SKM-1 (cell line): ENCODE data around the gene ZFPM1.

ENCODE experiments used
- DNase-seq: peaks from one replicate; lab custom pipeline; 2025; ENCODE audit not compliant: unreplicated experiment; lab: John Stamatoyannopoulos, UW

ZFPM1 gene

DNA sequence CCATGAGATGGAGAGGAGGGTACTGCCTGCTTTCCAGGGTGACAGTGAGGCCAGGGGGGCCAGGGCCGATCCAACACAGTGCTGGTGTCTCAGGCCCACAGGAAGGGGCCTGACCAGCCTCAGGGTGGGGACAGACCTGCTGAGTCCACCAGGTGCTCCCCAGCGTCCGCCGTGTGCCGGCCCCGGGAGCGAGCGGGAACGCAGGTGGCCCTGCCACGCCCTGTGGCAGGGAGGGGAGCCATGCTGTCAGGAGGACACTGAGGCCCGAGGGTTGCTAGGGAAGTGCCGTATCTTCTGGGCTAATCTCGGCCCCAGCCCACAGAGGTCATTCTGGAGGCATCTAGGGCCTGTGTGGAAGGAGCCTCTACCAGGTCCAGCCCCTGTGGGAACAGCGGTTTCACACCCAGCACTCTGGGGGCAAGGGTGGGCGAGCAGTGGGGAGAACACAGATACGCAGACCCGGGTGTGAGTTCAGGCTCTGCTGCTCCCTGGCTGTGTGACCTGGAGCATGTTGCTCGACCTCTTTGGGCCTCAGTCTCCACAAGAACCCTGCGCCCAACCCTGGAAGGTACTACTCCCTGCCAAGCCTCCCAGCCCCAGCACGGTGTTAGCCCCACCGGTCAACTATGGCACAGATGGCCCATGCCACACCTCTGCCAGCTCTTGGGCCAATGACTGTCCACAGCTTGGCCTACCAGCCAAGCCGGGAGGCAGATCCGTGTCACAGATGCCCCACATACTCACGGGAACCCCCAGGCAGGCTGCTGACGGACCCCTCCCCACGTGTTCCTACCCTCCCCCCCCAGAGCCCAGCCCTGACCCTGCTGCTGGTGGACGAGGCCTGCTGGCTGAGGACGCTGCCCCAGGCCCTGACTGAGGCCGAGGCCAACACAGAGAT is 73.2 kb downstream of the ZFPM1 start:
- DNase-seq, result peak; percentile 7

DNA sequence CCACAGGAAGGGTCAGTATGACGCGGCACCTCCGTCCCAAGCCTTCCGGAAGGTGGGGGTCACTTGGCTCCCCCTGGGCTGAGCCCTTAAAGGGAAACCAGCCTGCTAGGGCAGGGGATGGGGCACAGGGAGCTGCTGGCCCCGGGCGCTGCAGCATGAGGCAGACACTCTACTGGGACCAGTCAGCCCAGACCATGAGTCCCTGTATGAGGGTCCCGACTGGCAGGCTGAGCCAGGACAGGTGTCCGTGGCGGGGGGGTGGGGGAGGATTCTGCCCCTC is 73.8 kb downstream of the ZFPM1 start:
- DNase-seq, result no peak

DNA sequence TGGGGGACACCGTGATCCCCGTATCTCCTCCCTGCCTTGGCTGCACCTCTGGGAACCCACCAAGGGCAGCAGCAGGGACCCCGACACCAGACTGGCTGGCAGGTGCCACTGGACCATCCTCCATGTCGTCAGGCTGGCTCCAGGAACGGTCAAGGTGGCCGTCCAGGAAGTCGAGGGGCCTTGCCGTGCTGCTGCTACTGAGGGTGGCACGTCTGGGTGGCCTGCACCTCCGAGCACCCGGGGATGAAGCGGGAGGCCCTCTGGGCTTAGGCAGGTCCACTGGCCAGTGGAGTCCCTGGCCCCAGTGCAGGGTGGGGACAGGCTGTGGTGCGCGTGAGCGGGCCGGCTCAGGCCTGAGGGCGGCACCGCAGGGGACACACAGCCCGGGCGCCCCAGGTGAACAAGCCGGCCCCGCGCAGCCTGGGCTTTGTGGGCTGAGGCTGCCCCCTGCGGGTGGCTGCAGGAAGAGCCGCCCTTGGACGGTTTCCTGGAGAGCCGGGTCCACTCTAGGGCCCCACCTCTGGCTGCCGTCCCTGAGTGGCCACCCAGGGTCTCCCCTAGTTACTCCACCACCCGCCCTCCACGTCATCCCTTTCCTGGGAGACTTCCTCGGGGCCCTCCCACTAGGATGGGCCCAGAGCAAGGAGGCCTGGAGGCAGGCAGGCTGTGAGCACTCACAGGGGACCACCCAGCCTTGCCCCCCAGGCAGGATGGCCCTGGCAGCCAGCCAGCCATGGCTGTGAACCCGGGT is 74.3 kb downstream of the ZFPM1 start:
- DNase-seq, result no peak

DNA sequence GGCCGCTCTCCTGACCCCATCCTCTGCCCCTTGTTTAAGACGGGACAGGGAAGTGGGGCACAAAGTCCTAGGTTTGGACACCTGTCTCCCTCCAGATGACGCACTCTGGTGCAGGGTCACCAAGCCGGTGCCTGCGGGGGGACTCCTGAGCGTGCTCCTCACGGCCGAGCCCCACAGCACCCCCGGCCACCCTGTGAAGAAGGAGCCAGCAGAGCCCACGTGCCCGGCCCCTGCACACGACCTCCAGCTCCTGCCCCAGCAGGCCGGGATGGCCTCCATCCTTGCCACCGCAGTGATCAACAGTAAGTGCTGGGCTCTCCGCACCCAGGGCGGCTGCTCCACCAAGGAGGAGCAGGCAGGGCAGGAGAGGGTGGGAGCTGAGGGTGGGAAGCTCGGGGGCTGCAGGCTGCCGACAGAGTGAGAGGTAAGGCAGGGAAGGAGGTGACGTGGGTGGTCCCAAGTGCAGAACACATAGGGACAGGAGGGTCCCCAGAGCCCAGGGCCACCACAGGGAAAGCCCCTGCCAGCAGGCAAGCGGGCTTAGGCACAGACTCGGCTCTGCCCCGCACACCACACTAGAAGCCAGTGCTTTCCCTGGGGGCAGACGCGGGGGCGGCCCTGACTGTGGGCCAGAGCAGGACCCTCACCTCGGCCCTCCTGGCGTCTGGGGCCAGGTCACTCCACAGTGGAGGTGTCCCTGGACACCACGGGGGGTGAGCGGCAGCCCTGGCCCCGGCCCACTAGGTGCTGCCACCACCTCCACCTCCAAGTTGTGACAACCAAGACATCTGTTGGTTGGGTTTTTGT is 75.1 kb downstream of the ZFPM1 start:
- no peak for DNase-seq

DNA sequence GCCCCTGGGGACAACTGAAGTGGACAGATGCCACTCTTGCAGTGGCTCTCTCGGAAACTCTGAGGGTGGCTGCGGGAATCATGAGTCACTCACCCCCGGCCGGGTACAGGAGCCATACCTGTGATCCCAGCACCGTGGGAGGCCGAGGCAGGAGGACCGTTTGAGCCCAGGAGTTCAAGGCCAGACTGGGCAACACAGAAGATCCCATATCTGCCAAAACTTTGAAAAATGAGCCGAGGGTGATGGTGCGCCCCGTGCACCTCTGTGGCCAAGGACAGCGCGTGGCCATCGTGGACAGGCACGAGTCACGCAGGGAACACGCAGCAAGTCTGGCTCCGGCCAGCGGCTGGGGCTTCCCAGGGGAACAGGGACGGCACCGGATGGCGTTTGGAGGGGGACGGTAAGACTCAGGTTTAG is 75.8 kb downstream of the ZFPM1 start:
- no peak for DNase-seq

DNA sequence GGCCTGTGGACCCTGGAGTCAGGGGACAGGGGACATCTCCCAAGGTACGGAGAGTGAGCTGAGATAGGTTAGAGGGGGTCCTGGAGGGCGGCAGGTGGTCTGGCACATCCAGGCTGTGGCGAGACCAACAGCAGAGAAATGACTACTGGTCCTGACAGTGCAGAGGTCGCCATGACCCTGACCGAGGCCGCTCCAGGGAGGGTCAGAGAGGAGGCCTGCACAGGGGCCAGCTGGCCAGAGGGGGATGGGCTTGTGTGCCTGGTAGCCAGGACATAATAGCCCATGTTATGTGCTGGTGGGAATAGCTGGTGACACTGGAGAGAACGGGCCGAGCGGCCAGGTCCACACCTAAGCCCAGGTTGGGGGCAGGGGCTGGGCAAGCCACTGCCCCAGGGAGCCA is 76.5 kb downstream of the ZFPM1 start:
- DNase-seq, result no peak

DNA sequence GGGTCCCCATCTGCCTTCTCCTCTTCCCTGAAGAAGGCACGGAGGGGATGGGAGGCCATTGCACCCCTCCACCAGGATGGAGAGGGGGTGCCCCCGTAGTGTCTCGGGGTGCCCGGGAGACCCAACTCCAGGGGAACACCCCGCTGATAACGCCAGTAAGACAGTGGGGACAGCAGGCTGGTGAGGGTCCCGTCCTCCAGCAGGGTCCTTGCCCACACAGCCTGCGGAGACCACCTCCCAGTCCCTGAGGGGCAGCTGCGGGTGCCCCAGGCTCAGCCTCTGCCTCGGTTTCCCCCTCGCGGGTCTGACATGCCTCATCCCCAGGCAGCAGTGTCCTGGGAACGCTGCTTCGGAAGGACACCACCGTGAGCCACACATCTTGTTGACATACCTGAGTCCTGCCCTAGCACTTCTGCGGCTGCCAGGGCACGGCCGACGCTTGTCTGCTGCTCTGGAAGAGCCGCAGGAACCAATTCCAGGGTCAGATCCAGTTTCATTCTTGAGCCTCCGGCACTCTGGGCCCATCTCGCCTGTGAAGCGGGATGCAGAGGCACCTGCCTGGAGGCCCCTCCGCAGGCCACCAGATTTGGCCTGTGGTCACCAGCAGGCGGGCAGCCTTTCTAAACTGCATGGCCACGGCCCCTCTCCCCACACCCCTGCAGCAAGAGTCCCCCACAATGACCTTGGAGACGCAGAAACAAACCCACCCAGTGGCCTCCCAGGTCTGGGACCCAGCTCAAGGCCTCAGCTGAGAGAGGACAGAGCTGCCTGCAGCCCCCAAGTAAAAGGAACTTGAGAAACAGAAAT is 77.2 kb downstream of the ZFPM1 start:
- no peak for DNase-seq

DNA sequence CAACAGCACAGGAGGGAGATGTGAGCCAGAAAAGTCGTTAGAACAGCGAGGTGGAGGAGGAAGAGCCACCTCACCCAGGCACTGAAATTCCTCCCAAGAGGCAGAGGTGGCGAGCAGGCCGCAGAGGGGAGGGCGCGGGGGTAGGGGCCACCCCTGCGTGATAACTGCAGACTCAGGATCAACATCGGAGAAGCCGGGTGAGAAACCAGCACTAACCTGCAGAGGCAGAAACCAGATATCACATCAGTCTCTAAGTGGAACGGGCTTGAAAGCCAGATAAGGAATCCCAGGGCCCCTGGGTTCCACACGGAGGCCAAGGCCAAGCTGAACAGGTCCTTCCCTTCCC is 77.8 kb downstream of the ZFPM1 start:
- no peak for DNase-seq

DNA sequence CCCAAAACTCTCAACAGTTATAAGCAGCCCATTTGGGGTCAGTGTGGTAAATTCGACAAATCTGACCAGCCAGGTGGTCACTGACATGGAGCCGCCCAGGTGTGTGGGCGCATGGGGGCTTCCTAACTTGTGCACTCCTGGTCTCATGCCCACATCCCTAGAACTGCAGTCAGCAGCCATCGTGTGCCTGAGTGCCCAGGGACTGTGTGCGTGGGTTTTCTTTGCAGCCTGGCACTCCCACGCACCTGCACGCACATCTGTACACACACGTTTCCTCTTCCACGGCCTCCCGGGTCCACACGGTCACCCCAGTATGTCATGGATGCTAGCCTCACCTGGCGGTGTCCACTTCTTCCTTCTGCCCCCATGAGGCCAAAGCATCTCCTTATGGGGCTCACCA is 78.3 kb downstream of the ZFPM1 start:
- DNase-seq, result no peak

DNA sequence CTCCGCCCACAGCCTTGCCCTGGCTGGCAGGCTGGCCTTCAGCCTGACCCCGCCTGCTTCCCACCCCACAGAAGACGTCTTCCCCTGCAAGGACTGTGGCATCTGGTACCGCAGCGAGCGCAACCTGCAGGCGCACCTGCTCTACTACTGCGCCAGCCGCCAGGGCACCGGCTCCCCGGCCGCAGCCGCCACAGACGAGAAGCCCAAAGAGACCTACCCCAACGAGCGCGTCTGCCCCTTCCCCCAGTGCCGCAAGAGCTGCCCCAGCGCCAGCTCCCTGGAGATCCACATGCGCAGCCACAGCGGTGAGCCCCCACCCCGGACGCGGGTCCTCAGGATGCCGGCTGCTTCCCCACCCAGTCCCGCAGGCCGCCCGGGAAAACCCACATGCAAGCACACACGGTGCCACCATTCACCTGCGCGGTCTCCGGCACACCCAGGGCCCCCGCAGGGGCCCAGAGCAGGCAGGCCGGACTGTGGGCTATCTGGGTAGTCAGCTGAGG is 78.9 kb downstream of the ZFPM1 start:
- DNase-seq, result no peak

DNA sequence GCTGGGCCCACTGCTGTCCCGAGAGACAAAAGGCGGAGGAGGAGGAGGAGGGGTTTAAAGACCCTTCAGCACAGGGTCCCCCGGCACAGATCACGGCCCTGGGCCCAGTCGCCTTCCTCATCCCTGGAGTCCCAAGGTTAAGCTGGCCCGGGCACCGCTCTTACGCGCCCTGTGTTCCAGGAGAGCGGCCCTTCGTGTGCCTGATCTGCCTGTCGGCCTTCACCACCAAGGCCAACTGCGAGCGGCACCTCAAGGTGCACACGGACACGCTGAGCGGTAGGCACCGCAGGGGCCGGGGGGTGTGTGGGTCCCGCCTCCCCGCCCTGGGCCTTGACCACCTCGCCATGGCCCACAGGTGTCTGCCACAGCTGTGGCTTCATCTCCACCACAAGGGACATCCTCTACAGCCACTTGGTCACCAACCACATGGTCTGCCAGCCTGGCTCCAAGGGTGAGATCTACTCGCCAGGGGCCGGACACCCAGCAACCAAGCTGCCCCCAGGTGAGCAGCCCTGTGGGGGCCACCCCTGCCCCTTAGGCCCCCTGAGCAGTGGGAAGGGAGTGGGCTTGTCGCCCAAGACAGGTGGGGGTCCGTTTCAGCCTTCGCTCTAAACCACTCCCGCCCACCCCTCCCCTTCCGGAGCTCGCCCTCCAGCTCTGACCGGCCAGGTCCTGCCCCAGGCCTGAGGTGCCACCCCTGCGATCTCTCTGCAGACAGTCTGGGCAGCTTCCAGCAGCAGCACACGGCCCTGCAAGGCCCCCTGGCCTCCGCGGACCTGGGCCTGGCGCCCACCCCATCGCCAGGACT is 79.6 kb downstream of the ZFPM1 start:
- DNase-seq, result no peak

DNA sequence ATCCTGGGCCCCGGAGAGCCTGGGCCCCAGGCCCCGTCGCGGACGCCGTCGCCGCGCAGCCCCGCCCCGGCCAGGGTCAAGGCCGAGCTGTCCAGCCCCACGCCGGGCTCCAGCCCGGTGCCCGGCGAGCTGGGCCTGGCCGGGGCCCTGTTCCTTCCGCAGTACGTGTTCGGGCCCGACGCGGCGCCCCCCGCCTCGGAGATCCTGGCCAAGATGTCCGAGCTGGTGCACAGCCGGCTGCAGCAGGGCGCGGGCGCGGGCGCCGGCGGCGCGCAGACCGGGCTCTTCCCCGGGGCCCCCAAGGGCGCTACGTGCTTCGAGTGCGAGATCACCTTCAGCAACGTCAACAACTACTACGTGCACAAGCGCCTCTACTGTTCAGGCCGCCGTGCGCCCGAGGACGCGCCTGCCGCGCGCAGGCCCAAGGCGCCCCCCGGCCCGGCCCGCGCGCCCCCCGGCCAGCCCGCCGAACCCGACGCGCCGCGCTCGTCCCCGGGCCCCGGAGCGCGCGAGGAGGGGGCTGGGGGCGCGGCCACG is 80.4 kb downstream of the ZFPM1 start:
- DNase-seq, result no peak

DNA sequence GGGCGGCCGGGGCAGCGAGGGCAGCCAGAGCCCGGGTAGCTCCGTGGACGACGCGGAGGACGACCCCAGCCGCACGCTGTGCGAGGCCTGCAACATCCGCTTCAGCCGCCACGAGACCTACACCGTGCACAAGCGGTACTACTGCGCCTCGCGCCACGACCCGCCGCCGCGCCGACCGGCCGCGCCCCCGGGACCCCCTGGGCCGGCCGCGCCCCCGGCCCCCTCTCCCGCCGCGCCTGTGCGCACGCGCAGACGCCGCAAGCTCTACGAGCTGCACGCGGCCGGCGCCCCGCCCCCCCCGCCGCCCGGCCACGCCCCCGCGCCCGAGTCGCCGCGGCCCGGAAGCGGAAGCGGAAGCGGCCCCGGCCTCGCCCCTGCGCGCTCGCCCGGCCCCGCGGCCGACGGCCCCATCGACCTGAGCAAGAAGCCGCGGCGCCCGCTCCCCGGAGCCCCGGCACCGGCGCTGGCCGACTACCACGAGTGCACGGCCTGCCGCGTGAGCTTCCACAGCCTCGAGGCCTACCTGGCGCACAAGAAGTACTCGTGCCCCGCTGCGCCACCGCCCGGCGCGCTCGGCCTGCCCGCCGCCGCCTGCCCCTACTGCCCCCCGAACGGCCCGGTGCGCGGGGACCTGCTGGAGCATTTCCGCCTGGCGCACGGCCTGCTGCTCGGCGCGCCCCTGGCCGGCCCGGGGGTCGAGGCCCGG is 81.0 kb downstream of the ZFPM1 start:
- DNase-seq, result peak; percentile 60

DNA sequence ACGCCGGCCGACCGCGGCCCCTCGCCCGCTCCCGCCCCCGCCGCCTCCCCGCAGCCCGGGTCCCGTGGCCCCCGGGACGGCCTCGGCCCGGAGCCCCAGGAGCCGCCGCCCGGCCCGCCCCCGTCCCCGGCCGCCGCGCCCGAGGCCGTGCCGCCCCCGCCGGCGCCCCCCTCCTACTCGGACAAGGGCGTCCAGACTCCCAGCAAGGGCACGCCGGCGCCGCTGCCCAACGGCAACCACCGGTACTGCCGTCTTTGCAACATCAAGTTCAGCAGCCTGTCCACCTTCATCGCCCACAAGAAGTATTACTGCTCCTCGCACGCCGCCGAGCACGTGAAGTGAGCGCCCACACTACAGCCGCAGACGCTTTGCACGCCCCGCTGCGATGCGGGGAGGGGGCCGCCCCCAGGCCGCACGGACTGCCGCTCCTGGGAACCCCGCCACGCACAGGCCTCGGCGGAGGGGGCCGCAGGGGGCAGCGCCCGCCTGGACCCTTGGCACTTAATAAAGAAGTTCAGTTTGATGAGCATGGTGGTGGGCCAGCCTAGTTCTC is 81.6 kb downstream of the ZFPM1 start:
- peak; percentile 29 for DNase-seq

DNA sequence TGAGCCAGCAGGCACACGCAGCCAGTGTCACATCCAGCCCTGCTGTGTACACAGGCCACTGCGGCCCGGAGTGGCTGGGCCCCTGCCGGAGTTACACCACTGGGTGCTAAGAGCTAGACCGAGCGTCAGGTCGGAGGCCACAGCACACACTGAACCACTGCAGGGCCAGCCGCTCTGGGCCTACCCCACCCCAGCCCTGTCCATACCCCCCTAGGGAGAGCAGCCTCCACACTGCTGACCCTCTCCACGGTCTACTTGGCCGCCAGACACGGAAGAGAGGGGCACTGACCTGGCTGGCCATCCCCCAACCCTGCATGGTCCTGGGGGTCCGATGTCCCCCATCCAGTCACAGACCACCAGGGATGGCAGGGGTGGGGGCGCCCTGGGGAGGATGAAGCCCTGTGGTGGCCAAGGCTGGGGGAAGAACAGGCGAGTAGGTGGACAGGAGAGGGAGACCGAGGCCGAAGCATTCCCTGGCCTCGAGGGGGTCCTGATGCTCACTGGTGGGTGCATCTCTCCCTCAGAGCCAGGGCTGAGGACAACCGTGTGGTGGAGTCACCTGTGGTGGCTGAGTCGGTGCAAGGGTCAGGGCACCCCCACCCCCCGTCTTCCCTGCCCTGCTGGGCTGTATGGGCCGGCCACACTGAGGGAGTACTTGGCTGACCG is 82.2 kb downstream of the ZFPM1 start:
- no peak for DNase-seq

DNA sequence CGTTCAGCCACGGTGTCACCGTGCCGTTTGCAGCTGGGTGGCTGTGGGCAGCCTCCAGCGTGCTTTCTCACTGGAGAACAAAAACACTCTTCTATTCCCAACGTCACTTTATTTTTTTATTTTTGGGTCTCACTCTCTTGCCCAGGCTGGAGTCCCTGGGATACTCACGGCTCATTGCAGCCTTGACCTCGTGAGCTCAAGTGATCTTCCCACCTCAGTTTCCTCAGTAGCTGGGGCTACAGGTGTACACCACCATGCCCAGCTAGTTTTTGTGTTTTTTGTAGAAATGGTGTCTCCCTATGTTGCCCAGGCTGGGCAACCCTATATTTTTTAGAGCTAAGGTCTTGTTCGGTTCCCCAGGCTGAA is 82.8 kb downstream of the ZFPM1 start:
- DNase-seq, result no peak

DNA sequence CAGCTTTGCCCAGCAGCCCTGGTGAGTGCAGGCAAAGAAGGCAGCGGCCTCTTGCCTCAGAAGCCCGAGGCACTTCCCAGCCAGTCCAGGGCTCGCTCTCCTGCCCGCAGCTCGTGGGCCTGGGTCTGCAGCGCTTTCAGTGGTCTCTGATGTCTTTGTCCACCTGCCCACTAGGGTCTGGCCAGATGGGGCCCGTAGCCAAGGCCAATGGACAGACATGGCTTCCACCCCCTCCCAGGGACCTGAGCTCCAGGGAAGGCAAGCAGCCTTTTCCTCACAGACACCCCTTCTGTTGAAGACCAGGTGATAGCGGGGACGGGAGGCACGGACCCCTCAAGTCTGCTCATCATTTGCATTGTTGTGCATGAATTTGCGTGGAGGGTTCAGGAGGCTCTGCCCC is 83.4 kb downstream of the ZFPM1 start:
- DNase-seq, result no peak

DNA sequence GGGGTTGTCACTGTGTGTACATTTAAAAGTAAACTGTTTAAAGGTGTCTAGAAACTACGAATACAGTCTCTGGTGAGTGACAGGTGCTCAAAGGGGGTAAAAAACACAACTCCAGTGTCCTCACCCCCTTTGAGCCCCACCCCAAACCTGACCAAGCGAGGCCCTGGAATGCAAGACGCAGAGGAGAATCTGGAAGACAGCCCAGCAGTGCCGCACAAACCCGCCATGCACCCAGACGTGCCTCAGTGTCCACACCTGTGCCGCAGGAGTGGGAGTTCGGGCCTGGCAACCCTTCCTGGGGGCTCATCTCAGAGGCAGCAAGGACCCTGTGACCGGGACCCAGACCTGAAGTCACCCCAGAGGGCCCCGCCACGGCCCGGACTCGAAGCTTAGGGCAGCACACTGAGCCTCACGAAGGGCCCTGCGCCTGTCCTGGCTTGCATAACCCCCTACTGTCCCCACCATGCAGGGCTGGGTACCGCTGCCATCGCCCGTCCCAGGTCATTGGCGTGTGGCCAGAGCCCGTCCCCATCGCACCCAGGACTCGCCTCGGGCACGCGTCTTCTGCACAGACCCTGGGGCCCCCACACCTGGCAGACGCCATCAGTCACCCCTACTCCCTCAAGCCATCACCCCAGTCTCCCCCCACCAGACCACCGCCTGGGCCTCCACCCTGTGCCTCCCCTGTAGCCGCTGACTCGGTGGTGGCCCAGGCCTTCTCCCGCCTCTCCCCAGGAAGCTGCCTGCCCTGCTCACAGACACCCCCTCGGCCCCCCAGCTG is 84.1 kb downstream of the ZFPM1 start:
- no peak for DNase-seq
